H9 (cell line): ENCODE results near the gene FTO. TPM values are rescaled to one million over a fixed set of nuclear protein-coding genes. Genes with fewer than 3 reads are reported as not detected.

Source experiments
- DNase-seq: peaks from one replicate; pipeline ENCODE4 v3.0.0-alpha.2; 2017
- H2AFZ ChIP-seq: one replicate; pipeline ENCODE4 v1.6.1; 2013; ENCODE audit warnings: mild to moderate bottlenecking, low read length, control low read depth, moderate library complexity
- H2AK5ac ChIP-seq: 2 replicates; pipeline ENCODE4 v1.6.1; 2013; ENCODE audit warnings: low read length, control low read depth, mixed read lengths; ENCODE audit not compliant: insufficient read length
- H2BK120ac ChIP-seq: one replicate; pipeline ENCODE4 v1.6.1; 2013; ENCODE audit warnings: low read depth, mild to moderate bottlenecking, low read length, control low read depth, inconsistent platforms; ENCODE audit not compliant: poor library complexity, severe bottlenecking
- H2BK12ac ChIP-seq: 2 replicates; pipeline ENCODE4 v1.6.1; 2013; ENCODE audit warnings: low read length, control low read depth, mixed read lengths, low read depth; ENCODE audit not compliant: insufficient read length
- H2BK15ac ChIP-seq: 2 replicates; pipeline ENCODE4 v1.6.1; 2013; ENCODE audit warnings: low read depth, low read length, control low read depth
- H2BK20ac ChIP-seq: one replicate; pipeline ENCODE4 v1.6.1; 2013; ENCODE audit warnings: low read depth, mild to moderate bottlenecking, low read length, control low read depth, inconsistent platforms; ENCODE audit not compliant: poor library complexity, severe bottlenecking
- H2BK5ac ChIP-seq: 2 replicates; pipeline ENCODE4 v1.6.1; 2013; ENCODE audit warnings: low read length, control low read depth, mixed read lengths; ENCODE audit not compliant: insufficient read length
- H3K14ac ChIP-seq: 2 replicates; pipeline ENCODE4 v1.6.1; 2013; ENCODE audit warnings: low read length, control low read depth; ENCODE audit not compliant: insufficient read depth
- H3K18ac ChIP-seq: 2 replicates; pipeline ENCODE4 v1.6.1; 2013; ENCODE audit warnings: low read depth, mild to moderate bottlenecking, mixed read lengths, low read length, control low read depth; ENCODE audit not compliant: insufficient read length
- H3K23ac ChIP-seq: 2 replicates; pipeline ENCODE4 v1.6.1; 2013; ENCODE audit warnings: low read length, control low read depth, mixed read lengths, low read depth; ENCODE audit not compliant: insufficient read length
- H3K23me2 ChIP-seq: 2 replicates; pipeline ENCODE4 v1.6.1; 2013; ENCODE audit warnings: low read depth, mild to moderate bottlenecking, mixed read lengths, low read length, control low read depth; ENCODE audit not compliant: insufficient read length, poor library complexity, severe bottlenecking
- H3K27ac ChIP-seq: 2 replicates; pipeline ENCODE4 v1.5.1; 2013; ENCODE audit warnings: low read length, control low read depth, mixed read lengths, low read depth; ENCODE audit not compliant: insufficient read length
- H3K27me3 ChIP-seq: 2 replicates; pipeline ENCODE4 v1.6.1; 2013; ENCODE audit warnings: low read length, control low read depth, inconsistent platforms; ENCODE audit not compliant: insufficient read depth
- H3K4ac ChIP-seq: 2 replicates; pipeline ENCODE4 v1.6.1; 2013; ENCODE audit warnings: low read depth, mild to moderate bottlenecking, control low read depth, inconsistent platforms, low read length, moderate library complexity
- H3K4me1 ChIP-seq: 2 replicates; pipeline ENCODE4 v1.6.1; 2013; ENCODE audit warnings: low read length, control low read depth, inconsistent platforms; ENCODE audit not compliant: insufficient read depth
- H3K4me2 ChIP-seq: 2 replicates; pipeline ENCODE4 v1.6.1; 2013; ENCODE audit warnings: low read length, control low read depth, mixed read lengths; ENCODE audit not compliant: insufficient read length, insufficient read depth
- H3K56ac ChIP-seq: 2 replicates; pipeline ENCODE4 v1.6.1; 2013; ENCODE audit warnings: low read depth, mild to moderate bottlenecking, mixed read lengths, low read length, control low read depth; ENCODE audit not compliant: insufficient read length
- H3K79me1 ChIP-seq: 2 replicates; pipeline ENCODE4 v1.6.1; 2013; ENCODE audit warnings: low read depth, mild to moderate bottlenecking, moderate library complexity, low read length, control low read depth, inconsistent platforms; ENCODE audit not compliant: insufficient read depth, poor library complexity, severe bottlenecking
- H3K79me2 ChIP-seq: 2 replicates; pipeline ENCODE4 v1.6.1; 2013; ENCODE audit warnings: low read length, control low read depth, inconsistent platforms; ENCODE audit not compliant: insufficient read depth
- H3K9ac ChIP-seq: 2 replicates; pipeline ENCODE4 v1.6.1; 2013; ENCODE audit warnings: low read length, control low read depth, mixed read lengths; ENCODE audit not compliant: insufficient read length; ENCODE audit errors: extremely low read depth
- H3K9me3 ChIP-seq: one replicate; pipeline ENCODE4 v1.6.1; 2013; ENCODE audit warnings: low read depth, low read length, inconsistent platforms; ENCODE audit not compliant: control insufficient read depth
- H3T11ph ChIP-seq: one replicate; pipeline ENCODE4 v1.6.1; 2013; ENCODE audit warnings: mild to moderate bottlenecking, low read length, control low read depth, inconsistent platforms
- H4K20me1 ChIP-seq: one replicate; pipeline ENCODE4 v1.6.1; 2013; ENCODE audit not compliant: control insufficient read depth, insufficient read length, insufficient read depth
- H4K5ac ChIP-seq: 2 replicates; pipeline ENCODE4 v1.6.1; 2013; ENCODE audit warnings: low read depth, mild to moderate bottlenecking, mixed read lengths, low read length, control low read depth; ENCODE audit not compliant: insufficient read length
- H4K8ac ChIP-seq: replicated peaks from 2 replicates; pipeline ENCODE4 v1.6.1; 2013; ENCODE audit warnings: low read length, control low read depth, mixed read lengths, low read depth; ENCODE audit not compliant: insufficient read length
- H4K91ac ChIP-seq: 2 replicates; pipeline ENCODE4 v1.6.1; 2013; ENCODE audit warnings: low read depth, mild to moderate bottlenecking, moderate library complexity, mixed read lengths, low read length, control low read depth; ENCODE audit not compliant: insufficient read length
- H3K27ac Mint-ChIP-seq, 3 experiments: 2 replicates in 2 of 3; 3 replicates in 1 of 3; pipeline ENCODE4 v1.8.0; 2020 to 2021; ENCODE audit warnings: mixed read lengths in 3 of 3, mild to moderate bottlenecking in 1 of 3, moderate library complexity in 1 of 3
- H3K27me3 Mint-ChIP-seq: 2 replicates; pipeline ENCODE4 v1.8.0; 2021; ENCODE audit warnings: low read depth, mild to moderate bottlenecking, moderate library complexity, mixed read lengths
- H3K36me3 Mint-ChIP-seq, 3 experiments: 2 replicates in 2 of 3; 3 replicates in 1 of 3; pipeline ENCODE4 v1.8.0; 2020 to 2021; ENCODE audit warnings: low read depth in 3 of 3, mixed read lengths in 3 of 3; ENCODE audit not compliant: insufficient read depth in 1 of 3
- H3K4me1 Mint-ChIP-seq, 2 experiments: 2 replicates each; pipeline ENCODE4 v1.8.0; 2020; ENCODE audit warnings: mixed read lengths in 2 of 2
- H3K4me3 Mint-ChIP-seq, 2 experiments: 2 replicates in 1 of 2; 3 replicates in 1 of 2; pipeline ENCODE4 v1.8.0; 2020 to 2021; ENCODE audit warnings: mild to moderate bottlenecking in 2 of 2, mixed read lengths in 2 of 2, moderate library complexity in 1 of 2
- H3K9me3 Mint-ChIP-seq, 2 experiments: 2 replicates in 1 of 2; 3 replicates in 1 of 2; pipeline ENCODE4 v1.8.0; 2020; ENCODE audit warnings: mild to moderate bottlenecking in 2 of 2, mixed read lengths in 2 of 2, moderate library complexity in 1 of 2
- CTCF ChIP-seq: fragments of 200-600 bp; sonication (generic); conservative IDR thresholded peaks from 3 replicates; pipeline ENCODE4 v1.8.0; 2021; ENCODE audit warnings: antibody characterized with exemption, mild to moderate bottlenecking
- WGBS: extraction: QIAGEN DNeasy Blood & Tissue Kit; methylation state at CpG from one replicate; pipeline ENCODE4 v1.1.7; 2013; ENCODE audit warnings: missing lambda C conversion rate, low lambda C conversion rate, mixed read lengths; ENCODE audit not compliant: insufficient read length; ENCODE audit errors: extremely low coverage; 5-methylcytosine and 5-hydroxymethylcytosine counted together
- total RNA-seq: library from RNA; stranded (reverse); gene quantifications from 2 replicates; pipeline ENCODE4 v1.2.1, GENCODE V29; 2021

FTO gene
- total RNA-seq, 1 experiment from 2014 or later = 67.9 TPM

- no peak overlapping the region for H2AFZ ChIP-seq
- no peak for TF ChIP-seq CTCF
Measured at GRCh38 chr16:53974484-53975080, 270.6 kb downstream of the FTO start.

More at GRCh38 chr16:53974484-53975080, 270.6 kb downstream of the FTO start:
- WGBS = no CpG with 5 or more reads among the region's 4 CpGs
- Histone ChIP-seq H4K5ac (no peak overlapping the region), H2BK5ac (no peak overlapping the region), H3K18ac (no peak overlapping the region), H2BK20ac (no peak overlapping the region), H4K8ac (no peak overlapping the region), H3K56ac (no peak overlapping the region), H2BK120ac (no peak overlapping the region), H3K4me2 (no peak overlapping the region), H2BK15ac (no peak overlapping the region), H2BK12ac (no peak overlapping the region), H3K79me2 (no peaks in the 10 kb centered on the region), H3K27ac (no peak overlapping the region), H3T11ph (no peak overlapping the region), H3K9me3 (no peaks in the 10 kb centered on the region), H3K4me1 (no peaks in the 10 kb centered on the region), H3K14ac (no peak overlapping the region), H3K9ac (no peak overlapping the region), H3K27me3 (no peaks in the 10 kb centered on the region), H3K23me2 (no peaks in the 10 kb centered on the region), H4K20me1 (no peaks in the 10 kb centered on the region), H4K91ac (no peak overlapping the region), H2AK5ac (no peak overlapping the region), H3K79me1 (no peaks in the 10 kb centered on the region), H3K4ac (no peak overlapping the region), H3K23ac (no peak overlapping the region)
- H3K4me1 Mint-ChIP-seq = no peaks in the 10 kb centered on the region
- DNase-seq = no peak
- no peaks in the 10 kb centered on the region for H3K36me3 Mint-ChIP-seq
- H3K27ac Mint-ChIP-seq = no peak overlapping the region
- H3K9me3 Mint-ChIP-seq = no peaks in the 10 kb centered on the region
- H3K27me3 Mint-ChIP-seq = no peaks in the 10 kb centered on the region
- no peak overlapping the region for H3K4me3 Mint-ChIP-seq
